Keratinocyte (primary cell): ENCODE results near the gene AP3M1. TPM values are rescaled to one million over a fixed set of nuclear protein-coding genes. Genes with fewer than 3 reads are reported as not detected.

ENCODE experiments used
- DNase-seq: peaks from one replicate; pipeline ENCODE4 v3.0.0-alpha.2; 2011; ENCODE audit warnings: low read depth, missing footprints, low spot score
- FAIRE-seq: peaks from 2 replicates; lab custom pipeline; 2011; peaks lifted over from hg19 to GRCh38; lab: Jason Lieb, UNC
- H2AFZ ChIP-seq: 2 replicates; pipeline ENCODE4 v1.6.0; 2012; ENCODE audit warnings: low read length, control low read depth, inconsistent platforms; ENCODE audit not compliant: control insufficient read depth
- H3K27ac ChIP-seq: 2 replicates; pipeline ENCODE4 v1.5.1; 2011; ENCODE audit warnings: low read length; ENCODE audit not compliant: control insufficient read depth, insufficient read depth
- H3K27me3 ChIP-seq: 3 replicates; pipeline ENCODE4 v1.6.0; 2011; ENCODE audit warnings: low read length; ENCODE audit not compliant: control insufficient read depth, insufficient read depth; ENCODE audit errors: extremely low read depth
- H3K36me3 ChIP-seq, 2 experiments: 2 replicates in 1 of 2; 3 replicates in 1 of 2; pipeline ENCODE4 v1.5.1; 2011; ENCODE audit warnings: low read length in 2 of 2, mild to moderate bottlenecking in 1 of 2; ENCODE audit not compliant: control insufficient read depth in 2 of 2, insufficient read depth in 2 of 2; ENCODE audit errors: extremely low read depth in 1 of 2
- H3K4me1 ChIP-seq: 3 replicates; pipeline ENCODE4 v1.5.1; 2011; ENCODE audit warnings: low read length; ENCODE audit not compliant: control insufficient read depth, insufficient read depth; ENCODE audit errors: extremely low read depth
- H3K4me2 ChIP-seq: 3 replicates; pipeline ENCODE4 v1.6.0; 2011; ENCODE audit warnings: low read depth, low read length; ENCODE audit not compliant: control insufficient read depth, insufficient read depth; ENCODE audit errors: extremely low read depth
- H3K4me3 ChIP-seq, 3 experiments: fragments of 200-600 bp in 1 of 3; sonication (generic) in 1 of 3; 2 replicates in 2 of 3; 3 replicates in 1 of 3; pipeline ENCODE4 v1.5.1; 2011 to 2016; ENCODE audit warnings: low read length in 3 of 3, mild to moderate bottlenecking in 3 of 3, control low read depth in 2 of 3, inconsistent platforms in 1 of 3, low read depth in 1 of 3, mixed read lengths in 1 of 3, mixed run types in 1 of 3, moderate library complexity in 1 of 3; ENCODE audit not compliant: control insufficient read depth in 2 of 3, insufficient read depth in 2 of 3; ENCODE audit errors: extremely low read depth in 1 of 3
- H3K79me2 ChIP-seq: 2 replicates; pipeline ENCODE4 v1.6.0; 2012; ENCODE audit warnings: low read length; ENCODE audit not compliant: control insufficient read depth, insufficient read depth
- H3K9ac ChIP-seq: 3 replicates; pipeline ENCODE4 v1.6.0; 2011; ENCODE audit warnings: low read length; ENCODE audit not compliant: control insufficient read depth, insufficient read depth; ENCODE audit errors: extremely low read depth
- H3K9me1 ChIP-seq: 3 replicates; pipeline ENCODE4 v1.6.0; 2011; ENCODE audit warnings: low read length; ENCODE audit not compliant: control insufficient read depth, insufficient read depth; ENCODE audit errors: extremely low read depth
- H3K9me3 ChIP-seq: 2 replicates; pipeline ENCODE4 v1.5.1; 2012; ENCODE audit warnings: low read depth, low read length; ENCODE audit not compliant: control insufficient read depth
- H4K20me1 ChIP-seq: 3 replicates; pipeline ENCODE4 v1.6.0; 2011; ENCODE audit warnings: low read length; ENCODE audit not compliant: control insufficient read depth, insufficient read depth; ENCODE audit errors: extremely low read depth
- CTCF ChIP-seq, 3 experiments: IDR thresholded peaks in 1 of 3; conservative IDR thresholded peaks in 1 of 3; optimal IDR thresholded peaks in 1 of 3; 2 replicates in 2 of 3; 3 replicates in 1 of 3; pipeline versions ENCODE3 to v1.5.1; 2011; ENCODE audit warnings: low read length in 3 of 3, mild to moderate bottlenecking in 3 of 3, moderate library complexity in 2 of 3, control low read depth in 1 of 3, inconsistent platforms in 1 of 3; ENCODE audit not compliant: insufficient read depth in 2 of 3; ENCODE audit errors: extremely low read depth in 1 of 3
- EZH2 ChIP-seq: IDR thresholded peaks from one replicate; pipeline ENCODE4 v1.6.1; 2012; ENCODE audit warnings: inconsistent platforms, mild to moderate bottlenecking, low read length, moderate library complexity
- dilution Hi-C: fragments of 300-500 bp; cut with MboI; formaldehyde crosslinking; loops from one replicate; pipeline ENCODE4 v1.7.0; 2020; ENCODE audit warnings: low sequenced_read_pairs; ENCODE audit not compliant: extremely low pct_ligation_motif_present
- polyA plus RNA-seq, 5 experiments: library from polyadenylated mRNA; depleted of rRNA in 3 of 5; stranded (reverse) in 3 of 5; stranded (forward) in 1 of 5; unstranded in 1 of 5; fragments of >200 nt; gene quantifications; 1 replicate in 1 of 5; 2 replicates in 3 of 5; 3 replicates in 1 of 5; pipeline versions ENCODE4 v1.2.1 to v1.2.3, GENCODE V29; 2011 to 2012; ENCODE audit warnings: missing spikeins in 2 of 5, low read depth in 1 of 5, low replicate concordance in 1 of 5

Gene AP3M1
- polyA plus RNA-seq, 1 donor (not counting 4 experiments of a cell fraction or from before 2014, with no cell fraction given): 53.5 TPM

GRCh38 chr10:74145133-74145532 is 5.5 kb downstream of the AP3M1 start:
- Histone ChIP-seq H3K4me3 (no peak overlapping the region), H3K9me1 (no peaks in the 10 kb centered on the region), H3K79me2 (peaks cover 71% of the 10 kb centered on the region), H3K9ac (no peak overlapping the region), H4K20me1 (no peaks in the 10 kb centered on the region), H3K4me2 (no peak overlapping the region), H3K27me3 (no peaks in the 10 kb centered on the region), H3K27ac (no peak overlapping the region), H3K36me3 (peaks cover 0 to 2% of the 10 kb centered on the region in 2 experiments), H3K4me1 (peaks cover 5% of the 10 kb centered on the region), H3K9me3 (no peaks in the 10 kb centered on the region), H2AFZ (no peak overlapping the region)
- TF ChIP-seq CTCF (optimal IDR thresholded peaks at IDR 0.05 in 1 of 3, IDR thresholded peaks at IDR 0.05 in 1 of 3, conservative IDR thresholded peaks at IDR 0.05 in 1 of 3; ENCODE audit: extremely low read depth in 1 of 3, insufficient read depth in 2 of 3, low read length in 3 of 3) (no peak), EZH2 (no peak)
- DNase-seq (no peak), FAIRE-seq (no peak)
- dilution Hi-C loops: no loop called here

GRCh38 chr10:74140553-74140952 is 10.1 kb downstream of the AP3M1 start:
- Histone ChIP-seq H3K27me3 (no peaks in the 10 kb centered on the region), H3K4me2 (no peak overlapping the region), H3K79me2 (peaks cover 41% of the 10 kb centered on the region), H3K4me3 (no peak overlapping the region), H3K36me3 (peaks cover 6 to 10% of the 10 kb centered on the region in 2 experiments), H3K27ac (no peak overlapping the region), H3K4me1 (no peaks in the 10 kb centered on the region), H3K9me1 (no peaks in the 10 kb centered on the region), H4K20me1 (no peaks in the 10 kb centered on the region), H3K9ac (no peak overlapping the region), H2AFZ (no peak overlapping the region), H3K9me3 (no peaks in the 10 kb centered on the region)
- DNase-seq (no peak), FAIRE-seq (no peak)
- dilution Hi-C loops: no loop called here
- TF ChIP-seq EZH2: no peak
- TF ChIP-seq CTCF (optimal IDR thresholded peaks at IDR 0.05 in 1 of 3, IDR thresholded peaks at IDR 0.05 in 1 of 3, conservative IDR thresholded peaks at IDR 0.05 in 1 of 3; ENCODE audit: extremely low read depth in 1 of 3, insufficient read depth in 2 of 3, low read length in 3 of 3): no peak
